GM18502 (cell line): ENCODE results near the gene TSPAN14.
"Not testable (repeated sequence)": the region's sequence is repeated elsewhere in the genome, so short reads cannot be mapped to it uniquely, and the experiment has no call there.

ENCODE experiments used
- ATAC-seq: cut with Tn5 transposase; IDR thresholded peaks from one replicate; pipeline ENCODE4 v1.9.1; 2021; ENCODE audit warnings: mild to moderate bottlenecking; ENCODE audit not compliant: unreplicated experiment, poor library complexity

The TSPAN14 gene

GRCh38 chr10:80466724-80467326, 12.7 kb downstream of the TSPAN14 start:
- ATAC-seq = no peak

GRCh38 chr10:80468002-80468401, 13.9 kb downstream of the TSPAN14 start:
- ATAC-seq = no peak

GRCh38 chr10:80468806-80469421, 14.8 kb downstream of the TSPAN14 start:
- ATAC-seq = no peak

- no peak for ATAC-seq
Measured at GRCh38 chr10:80470266-80470665, 16.2 kb downstream of the TSPAN14 start.

GRCh38 chr10:80471001-80471400, 16.9 kb downstream of the TSPAN14 start:
- no peak for ATAC-seq

GRCh38 chr10:80471715-80472233, 17.7 kb downstream of the TSPAN14 start:
- ATAC-seq = peak; percentile 54

- peak; percentile 93 for ATAC-seq
Measured at GRCh38 chr10:80472234-80473095, 18.4 kb downstream of the TSPAN14 start.

- ATAC-seq = no peak
Measured at GRCh38 chr10:80473096-80473657, 19.1 kb downstream of the TSPAN14 start.

- ATAC-seq = no peak
Measured at GRCh38 chr10:80473692-80474596, 19.8 kb downstream of the TSPAN14 start.

- ATAC-seq = no peak
Measured at GRCh38 chr10:80474597-80474910, 20.4 kb downstream of the TSPAN14 start.

GRCh38 chr10:80474941-80475340, 20.8 kb downstream of the TSPAN14 start:
- no peak for ATAC-seq

- not testable (repeated sequence) for ATAC-seq
Measured at GRCh38 chr10:80475641-80476040, 21.5 kb downstream of the TSPAN14 start.

- no peak for ATAC-seq
Measured at GRCh38 chr10:80476685-80477084, 22.6 kb downstream of the TSPAN14 start.

GRCh38 chr10:80477813-80478212, 23.7 kb downstream of the TSPAN14 start:
- no peak for ATAC-seq

GRCh38 chr10:80480373-80480772, 26.3 kb downstream of the TSPAN14 start:
- not testable (repeated sequence) for ATAC-seq

- ATAC-seq = no peak
Measured at GRCh38 chr10:80480852-80481251, 26.7 kb downstream of the TSPAN14 start.

GRCh38 chr10:80484243-80484642, 30.1 kb downstream of the TSPAN14 start:
- ATAC-seq = no peak

GRCh38 chr10:80484676-80485075, 30.6 kb downstream of the TSPAN14 start:
- ATAC-seq = no peak

GRCh38 chr10:80485076-80485945, 31.2 kb downstream of the TSPAN14 start:
- no peak for ATAC-seq
